ENCODE data around the gene ATMIN. TPM values are rescaled to one million over a fixed set of nuclear protein-coding genes. Genes with fewer than 3 reads are reported as not detected.

Gene ATMIN
- total RNA-seq, 1 donor from 2014 or later, result 43.2 TPM

GRCh38 chr16:80996688-80997138 lies 38.9 kb upstream of the ATMIN start:
- no peak for DNase-seq (ENCODE audit: low spot score in 2 of 2, unreplicated experiment in 2 of 2)
- H3K36me3 Mint-ChIP-seq, result peaks cover 2% of the 10 kb centered on the region
- H3K9me3 Mint-ChIP-seq, result peaks cover 6% of the 10 kb centered on the region
- H3K4me1 Mint-ChIP-seq, result peaks cover 23% of the 10 kb centered on the region
- H3K27me3 Mint-ChIP-seq (ENCODE audit: low read depth), result no peaks in the 10 kb centered on the region
- H3K4me3 Mint-ChIP-seq, result no peak overlapping the region
- TF ChIP-seq CTCF (IDR thresholded peaks at IDR 0.05; ENCODE audit: unreplicated experiment), result no peak
- peak overlapping the region; percentile 67 for H3K27ac Mint-ChIP-seq

GRCh38 chr16:80997139-80997798 lies 38.4 kb upstream of the ATMIN start:
- no peak for DNase-seq (ENCODE audit: low spot score in 2 of 2, unreplicated experiment in 2 of 2)
- peaks cover 2% of the 10 kb centered on the region for H3K36me3 Mint-ChIP-seq
- H3K4me3 Mint-ChIP-seq, result no peak overlapping the region
- H3K27me3 Mint-ChIP-seq (ENCODE audit: low read depth), result no peaks in the 10 kb centered on the region
- peak overlapping the region; percentile 67 for H3K27ac Mint-ChIP-seq
- peaks cover 23% of the 10 kb centered on the region for H3K4me1 Mint-ChIP-seq
- peaks cover 6% of the 10 kb centered on the region for H3K9me3 Mint-ChIP-seq
- no peak for TF ChIP-seq CTCF (IDR thresholded peaks at IDR 0.05; ENCODE audit: unreplicated experiment)

GRCh38 chr16:80997964-80998620 lies 37.5 kb upstream of the ATMIN start:
- no peak overlapping the region for H3K4me3 Mint-ChIP-seq
- no peak for TF ChIP-seq CTCF (IDR thresholded peaks at IDR 0.05; ENCODE audit: unreplicated experiment)
- no peak overlapping the region for H3K27ac Mint-ChIP-seq
- H3K4me1 Mint-ChIP-seq, result peaks cover 19% of the 10 kb centered on the region
- no peaks in the 10 kb centered on the region for H3K36me3 Mint-ChIP-seq
- H3K9me3 Mint-ChIP-seq, result peaks cover 6% of the 10 kb centered on the region
- H3K27me3 Mint-ChIP-seq (ENCODE audit: low read depth), result no peaks in the 10 kb centered on the region
- no peak for DNase-seq (ENCODE audit: low spot score in 2 of 2, unreplicated experiment in 2 of 2)

- no peaks in the 10 kb centered on the region for H3K27me3 Mint-ChIP-seq (ENCODE audit: low read depth)
- H3K36me3 Mint-ChIP-seq, result no peaks in the 10 kb centered on the region
- no peak overlapping the region for H3K4me3 Mint-ChIP-seq
- no peak for DNase-seq (ENCODE audit: low spot score in 2 of 2, unreplicated experiment in 2 of 2)
- H3K4me1 Mint-ChIP-seq, result peaks cover 22% of the 10 kb centered on the region
- TF ChIP-seq CTCF (IDR thresholded peaks at IDR 0.05; ENCODE audit: unreplicated experiment), result no peak
- no peak overlapping the region for H3K27ac Mint-ChIP-seq
- peaks cover 6% of the 10 kb centered on the region for H3K9me3 Mint-ChIP-seq
These were observed 34.8 kb upstream of the ATMIN start for GRCh38 chr16:81000873-81001272.

- TF ChIP-seq CTCF (IDR thresholded peaks at IDR 0.05; ENCODE audit: unreplicated experiment), result no peak
- no peak for DNase-seq (ENCODE audit: low spot score in 2 of 2, unreplicated experiment in 2 of 2)
- no peaks in the 10 kb centered on the region for H3K36me3 Mint-ChIP-seq
- peaks cover 26% of the 10 kb centered on the region for H3K4me1 Mint-ChIP-seq
- peaks cover 6% of the 10 kb centered on the region for H3K9me3 Mint-ChIP-seq
- no peaks in the 10 kb centered on the region for H3K27me3 Mint-ChIP-seq (ENCODE audit: low read depth)
- H3K27ac Mint-ChIP-seq, result no peak overlapping the region
- no peak overlapping the region for H3K4me3 Mint-ChIP-seq
These were observed 34.3 kb upstream of the ATMIN start for GRCh38 chr16:81001330-81001729.
